ENCODE measurements around the gene ANKRD40CL. TPM values are rescaled to one million over a fixed set of nuclear protein-coding genes. Genes with fewer than 3 reads are reported as not detected.

ANKRD40CL gene
- total RNA-seq = not detected in 2 replicates

GRCh38 chr17:50767446-50767845 is at the start of gene ANKRD40CL:
ANKRD40CL (minus strand) TSS chr17:50767518; CDS start chr17:50766913, 605 bp downstream.

GRCh38 chr17:50719144-50719923 is 48.0 kb downstream of the ANKRD40CL start, which contains the start of gene LUC7L3:
LUC7L3 (plus strand) TSS chr17:50719603; CDS start chr17:50719733, 130 bp downstream.

Small RNA genes lying within 50 kb of the gene (small RNA-seq; reads per million reads assigned to genes)
- not detected for gene AC005921.1
- gene MIR8059 = not detected

Other genes with a start within 250 kb of the ANKRD40CL start
- gene EPN3, start 234.8 kb downstream of the ANKRD40CL start, total RNA-seq = not detected in 2 replicates
- gene SPATA20, start 220.3 kb downstream of the ANKRD40CL start, total RNA-seq = 86.2 and 95.6 TPM in 2 replicates
- gene CACNA1G, start 206.8 kb downstream of the ANKRD40CL start, total RNA-seq = 1.1 and 1.3 TPM in 2 replicates
- 25.2 and 25.9 TPM in 2 replicates for gene ABCC3, start 132.6 kb downstream of the ANKRD40CL start, total RNA-seq
- gene ANKRD40, start 59.6 kb downstream of the ANKRD40CL start, total RNA-seq = 51.2 and 52.3 TPM in 2 replicates
- 28.4 and 31.5 TPM in 2 replicates for gene LUC7L3, start 47.9 kb downstream of the ANKRD40CL start, total RNA-seq
- gene WFIKKN2, start 68.1 kb upstream of the ANKRD40CL start, total RNA-seq = 0.13 and 0.22 TPM in 2 replicates
- gene TOB1, start 98.8 kb upstream of the ANKRD40CL start, total RNA-seq = 30.6 and 33.2 TPM in 2 replicates